ENCODE data around the gene MYO3B.

- no peak for TF ChIP-seq POLR2A (IDR thresholded peaks at IDR 0.05; ENCODE audit: low read depth, low read length)
- no peak for TF ChIP-seq POLR2AphosphoS5 (IDR thresholded peaks at IDR 0.05; ENCODE audit: low read depth, low read length)
- no peak for TF ChIP-seq TAF1 (IDR thresholded peaks at IDR 0.05; ENCODE audit: low read depth, low read length)
- no peak for TF ChIP-seq SPI1 (IDR thresholded peaks at IDR 0.05; ENCODE audit: low read depth, low read length)
These were observed 327.8 kb downstream of the MYO3B start for GRCh38 chr2:170505631-170506275.

All from GM12891 (cell line).